Spleen (tissue), 7 donors: ENCODE results near the gene NDUFS7.

Source experiments
- CTCF ChIP-seq, 11 experiments: fragments of 200-600 bp in 7 of 11; fragments of 450-650 bp in 4 of 11; sonication (generic) in 4 of 11; IDR thresholded peaks in 8 of 11; conservative IDR thresholded peaks in 3 of 11; 1 replicate in 7 of 11; 2 replicates in 4 of 11; pipeline versions ENCODE4 v1.4.0 to v1.8.0; 2016 to 2021; ENCODE audit warnings: antibody characterized with exemption in 11 of 11, inconsistent platforms in 4 of 11, mild to moderate bottlenecking in 1 of 11
- POLR2A ChIP-seq, 3 donors: fragments of 450-650 bp; IDR thresholded peaks; one replicate each; pipeline ENCODE4 v1.5.1; 2017; ENCODE audit warnings: antibody characterized with exemption in 3 of 3, mild to moderate bottlenecking in 1 of 3
- POLR2AphosphoS5 ChIP-seq, 3 donors: sonication (generic); formaldehyde crosslinking; IDR thresholded peaks; one replicate each; pipeline ENCODE4 v1.5.1; 2017; ENCODE audit warnings: antibody characterized with exemption in 3 of 3
- donor health status: DM: no; HTN: no; CAD: no; lungs with moderate emphysema.
- donor health status: DM: no; HTN: no; CAD: no.
- donor health status: DM: no; HTN: no; CAD: no.

GRCh38 chr19:1425102-1425837, 41.6 kb downstream of the NDUFS7 start:
- TF ChIP-seq POLR2A (IDR thresholded peaks at IDR 0.05) (no peak), POLR2AphosphoS5 (IDR thresholded peaks at IDR 0.05) (no peak), CTCF (IDR thresholded peaks at IDR 0.05 in 8 of 11, conservative IDR thresholded peaks at IDR 0.05 in 3 of 11) (no peak)
